A673 (cell line): Measurements from ENCODE around the gene EEF1AKMT3. TPM values are rescaled to one million over a fixed set of nuclear protein-coding genes. Genes with fewer than 3 reads are reported as not detected.
"Not testable (repeated sequence)": the region's sequence is repeated elsewhere in the genome, so short reads cannot be mapped to it uniquely, and the experiment has no call there.

Source experiments
- BruUV-seq: library from RNA; stranded (reverse); fragments of 400-500 nt; replicated peaks from 2 replicates; lab custom pipeline; 2021; lab: Mats Ljungman, UMichigan
- CTCF ChIA-PET: fragments of 300-600 bp; sonication (Branson Sonifier 250); formaldehyde crosslinking; loops from one replicate; lab custom pipeline; 2022; ENCODE audit warnings: antibody characterized with exemption; lab: Charles Lee
- POLR2A ChIA-PET: fragments of 300-600 bp; sonication (Branson Sonifier 250); formaldehyde crosslinking; loops from one replicate; lab custom pipeline; 2022; ENCODE audit warnings: antibody characterized with exemption; ENCODE audit not compliant: low non-redundant PET; lab: Charles Lee
- DNase-seq: peaks from one replicate; pipeline ENCODE4 v3.0.0-alpha.2; 2015; ENCODE audit warnings: low spot score
- H3K27ac ChIP-seq: fragments of 200-600 bp; sonication (generic); 2 replicates; pipeline ENCODE4 v1.5.1; 2016; ENCODE audit warnings: mixed run types, low read depth, mild to moderate bottlenecking, mixed read lengths, antibody characterized with exemption, low read length; ENCODE audit not compliant: poor library complexity, severe bottlenecking
- H3K27me3 ChIP-seq: fragments of 200-600 bp; sonication (generic); replicated peaks from 2 replicates; pipeline ENCODE4 v1.6.1; 2017; ENCODE audit warnings: mixed run types, low read depth, mild to moderate bottlenecking, mixed read lengths, antibody characterized with exemption, low read length; ENCODE audit not compliant: insufficient read depth, poor library complexity
- H3K36me3 ChIP-seq: fragments of 200-600 bp; sonication (generic); 2 replicates; pipeline ENCODE4 v1.6.1; 2016; ENCODE audit warnings: mixed run types, mild to moderate bottlenecking, mixed read lengths, antibody characterized with exemption, low read length; ENCODE audit not compliant: insufficient read depth, poor library complexity, severe bottlenecking
- H3K4me1 ChIP-seq: fragments of 200-600 bp; sonication (generic); 2 replicates; pipeline ENCODE4 v1.6.1; 2017; ENCODE audit warnings: mixed run types, mild to moderate bottlenecking, mixed read lengths, antibody characterized with exemption, low read length; ENCODE audit not compliant: insufficient read depth, poor library complexity, severe bottlenecking
- H3K4me3 ChIP-seq: fragments of 200-600 bp; sonication (generic); 2 replicates; pipeline ENCODE4 v1.5.1; 2016; ENCODE audit warnings: low read depth, mixed run types, mild to moderate bottlenecking, mixed read lengths, low read length; ENCODE audit not compliant: poor library complexity, severe bottlenecking
- H3K9me3 ChIP-seq: fragments of 200-600 bp; sonication (generic); 2 replicates; pipeline ENCODE4 v1.6.1; 2016; ENCODE audit warnings: mixed run types, low read depth, mild to moderate bottlenecking, mixed read lengths, antibody characterized with exemption, low read length; ENCODE audit not compliant: poor library complexity, severe bottlenecking
- EZH2 ChIP-seq: fragments of 200-600 bp; sonication (generic); IDR thresholded peaks from 2 replicates; pipeline ENCODE4 v1.6.1; 2017; ENCODE audit warnings: borderline replicate concordance, low read depth, mild to moderate bottlenecking, mixed read lengths, antibody characterized with exemption, low read length; ENCODE audit not compliant: poor library complexity, severe bottlenecking
- intact Hi-C: fragments of 100-400 bp; cut with micrococcal nuclease; formaldehyde crosslinking; loops from one replicate; pipeline ENCODE4 v1.10.0; 2022; ENCODE audit not compliant: unreplicated experiment
- total RNA-seq: library from RNA; stranded (reverse); gene quantifications from 2 replicates; pipeline ENCODE4 v1.2.3, GENCODE V29; 2021
- TF ChIP-seq, protein P1 (sequence below): fragments of 300-800, 200-600 bp; sonication (generic); conservative IDR thresholded peaks from 2 replicates; pipeline ENCODE4 v1.5.1; 2017; ENCODE audit warnings: low read depth, mild to moderate bottlenecking, antibody characterized with exemption, low read length, moderate library complexity, mixed read lengths

The EEF1AKMT3 gene
- total RNA-seq, 1 experiment from 2014 or later: 5.3 TPM

GRCh38 chr12:57817261-57817989 is 45.0 kb downstream of the EEF1AKMT3 start:
- Histone ChIP-seq H3K27me3 (no peaks in the 10 kb centered on the region), H3K36me3 (peaks cover 26% of the 10 kb centered on the region), H3K4me1 (no peaks in the 10 kb centered on the region), H3K9me3 (no peaks in the 10 kb centered on the region), H3K27ac (peak overlapping the region; percentile 24), H3K4me3 (no peak overlapping the region)
- CTCF ChIA-PET: interaction anchor here (0.6 to 0.7 kb wide), 2 partner anchors 213 to 361 kb away, joined by 3 read pairs; no protein-coding TSS in a partner anchor
- no peak for DNase-seq
- no peak for TF ChIP-seq EZH2
- TF ChIP-seq, protein P1, sequence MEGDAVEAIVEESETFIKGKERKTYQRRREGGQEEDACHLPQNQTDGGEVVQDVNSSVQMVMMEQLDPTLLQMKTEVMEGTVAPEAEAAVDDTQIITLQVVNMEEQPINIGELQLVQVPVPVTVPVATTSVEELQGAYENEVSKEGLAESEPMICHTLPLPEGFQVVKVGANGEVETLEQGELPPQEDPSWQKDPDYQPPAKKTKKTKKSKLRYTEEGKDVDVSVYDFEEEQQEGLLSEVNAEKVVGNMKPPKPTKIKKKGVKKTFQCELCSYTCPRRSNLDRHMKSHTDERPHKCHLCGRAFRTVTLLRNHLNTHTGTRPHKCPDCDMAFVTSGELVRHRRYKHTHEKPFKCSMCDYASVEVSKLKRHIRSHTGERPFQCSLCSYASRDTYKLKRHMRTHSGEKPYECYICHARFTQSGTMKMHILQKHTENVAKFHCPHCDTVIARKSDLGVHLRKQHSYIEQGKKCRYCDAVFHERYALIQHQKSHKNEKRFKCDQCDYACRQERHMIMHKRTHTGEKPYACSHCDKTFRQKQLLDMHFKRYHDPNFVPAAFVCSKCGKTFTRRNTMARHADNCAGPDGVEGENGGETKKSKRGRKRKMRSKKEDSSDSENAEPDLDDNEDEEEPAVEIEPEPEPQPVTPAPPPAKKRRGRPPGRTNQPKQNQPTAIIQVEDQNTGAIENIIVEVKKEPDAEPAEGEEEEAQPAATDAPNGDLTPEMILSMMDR: no peak
- BruUV-seq: no TSS peak
- intact Hi-C loops: no loop called here
- POLR2A ChIA-PET: no interaction called here

GRCh38 chr12:57817990-57818331 is 45.5 kb downstream of the EEF1AKMT3 start:
- peaks cover 30% of the 10 kb centered on the region for H3K36me3 ChIP-seq
- POLR2A ChIA-PET, H3K9me3 ChIP-seq, H3K4me3 ChIP-seq, H3K27me3 ChIP-seq, BruUV-seq, DNase-seq, H3K27ac ChIP-seq, H3K4me1 ChIP-seq, intact Hi-C loops: not testable (repeated sequence)
- CTCF ChIA-PET: interaction anchor here (0.6 kb wide), 1 partner anchor 361 kb away, joined by 3 read pairs; no protein-coding TSS in a partner anchor

DNA sequence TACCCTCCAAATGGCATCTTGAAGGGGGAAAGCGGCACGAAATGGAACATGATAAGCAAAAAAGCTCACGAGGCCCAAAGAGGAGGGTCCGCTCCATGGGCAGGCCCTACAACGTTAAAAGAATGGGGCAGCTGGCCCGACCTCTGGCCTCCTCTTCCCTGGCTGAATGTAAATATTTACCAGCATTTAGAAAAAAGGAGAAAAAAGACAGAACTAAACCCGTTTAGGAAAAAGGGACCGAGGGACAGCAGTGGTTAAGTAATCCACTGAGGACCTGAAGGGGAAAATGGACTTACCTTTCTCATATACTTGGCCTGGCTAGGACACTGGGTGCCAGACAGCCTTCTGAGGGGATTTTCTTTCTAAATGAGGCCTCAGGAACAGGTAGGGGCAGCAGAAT is 47.7 kb downstream of the EEF1AKMT3 start:
- DNase-seq, H3K9me3 ChIP-seq, CTCF ChIA-PET, H3K4me3 ChIP-seq, H3K4me1 ChIP-seq, intact Hi-C loops, H3K27ac ChIP-seq, H3K27me3 ChIP-seq, POLR2A ChIA-PET: not testable (repeated sequence)
- peaks cover 52% of the 10 kb centered on the region for H3K36me3 ChIP-seq
- BruUV-seq: TSS peak; percentile 2

GRCh38 chr12:57821015-57821414 is 48.6 kb downstream of the EEF1AKMT3 start:
- POLR2A ChIA-PET, H3K4me1 ChIP-seq, DNase-seq, H3K4me3 ChIP-seq, H3K27ac ChIP-seq, intact Hi-C loops, CTCF ChIA-PET, BruUV-seq, H3K9me3 ChIP-seq, H3K27me3 ChIP-seq: not testable (repeated sequence)
- peaks cover 61% of the 10 kb centered on the region for H3K36me3 ChIP-seq
